ENCODE data around the gene TM4SF4.

- TF ChIP-seq CTCF (optimal IDR thresholded peaks at IDR 0.05 in 1 of 3, IDR thresholded peaks at IDR 0.05 in 1 of 3, conservative IDR thresholded peaks at IDR 0.05 in 1 of 3; ENCODE audit: extremely low read depth in 1 of 3, insufficient read depth in 2 of 3, low read length in 3 of 3), result no peak
- no peak for TF ChIP-seq EZH2 (IDR thresholded peaks at IDR 0.05; ENCODE audit: low read length)
Measured at GRCh38 chr3:149465351-149465883, 9.1 kb upstream of the TM4SF4 start.

All from keratinocyte (primary cell).